ENCODE results near the gene PCK2.

PCK2 gene

GRCh38 chr14:24058260-24058950 is 35.7 kb upstream of the PCK2 start:
- Histone ChIP-seq H3F3A (ENCODE audit: insufficient read depth, low read length) (no peaks in the 10 kb centered on the region), H3K79me2 (ENCODE audit: low read length) (no peaks in the 10 kb centered on the region), H3K4me2 (ENCODE audit: low read depth, low read length) (no peak overlapping the region), H3K36me3 (replicated peaks; ENCODE audit: insufficient read depth, low read length) (no peaks in the 10 kb centered on the region), H4K20me1 (ENCODE audit: insufficient read depth, low read length) (no peaks in the 10 kb centered on the region), H3K4me1 (ENCODE audit: low read length) (no peaks in the 10 kb centered on the region), H3K9me3 (replicated peaks; ENCODE audit: insufficient read depth, low read length) (no peaks in the 10 kb centered on the region), H3K9me2 (replicated peaks; ENCODE audit: insufficient read depth, low read length) (no peaks in the 10 kb centered on the region), H3K9ac (ENCODE audit: low read length) (no peak overlapping the region), H3K27me3 (replicated peaks; ENCODE audit: insufficient read depth, low read length) (no peaks in the 10 kb centered on the region; the same call in 1 of the 2 replicates), H3K27ac (ENCODE audit: low read length) (no peak overlapping the region), H3K4me3 (ENCODE audit: low read length) (no peak overlapping the region), H2AFZ (ENCODE audit: low read length) (no peak overlapping the region)
- DNase-seq, result peak; percentile 36
- TF ChIP-seq EZH2 (optimal IDR thresholded peaks at IDR 0.05; ENCODE audit: low read depth, low read length) (no peak), EZH2phosphoT487 (IDR thresholded peaks at IDR 0.05; ENCODE audit: low read length) (no peak), CTCF (IDR thresholded peaks at IDR 0.05; ENCODE audit: low read length) (peak; percentile 62)

- no peaks in the 10 kb centered on the region; the same call in 1 of the 2 replicates for H3K27me3 ChIP-seq (replicated peaks; ENCODE audit: insufficient read depth, low read length)
- TF ChIP-seq CTCF (IDR thresholded peaks at IDR 0.05; ENCODE audit: low read length) (no peak), EZH2 (optimal IDR thresholded peaks at IDR 0.05; ENCODE audit: low read depth, low read length) (no peak), EZH2phosphoT487 (IDR thresholded peaks at IDR 0.05; ENCODE audit: low read length) (no peak)
- no peak overlapping the region for H3K9ac ChIP-seq (ENCODE audit: low read length)
- no peaks in the 10 kb centered on the region for H3K9me2 ChIP-seq (replicated peaks; ENCODE audit: insufficient read depth, low read length)
- no peaks in the 10 kb centered on the region for H3K36me3 ChIP-seq (replicated peaks; ENCODE audit: insufficient read depth, low read length)
- H3K27ac ChIP-seq (ENCODE audit: low read length), result no peak overlapping the region
- no peak for DNase-seq
- H3K4me3 ChIP-seq (ENCODE audit: low read length), result no peak overlapping the region
- no peaks in the 10 kb centered on the region for H3F3A ChIP-seq (ENCODE audit: insufficient read depth, low read length)
- no peaks in the 10 kb centered on the region for H3K9me3 ChIP-seq (replicated peaks; ENCODE audit: insufficient read depth, low read length)
- H3K4me1 ChIP-seq (ENCODE audit: low read length), result no peaks in the 10 kb centered on the region
- H2AFZ ChIP-seq (ENCODE audit: low read length), result no peak overlapping the region
- no peaks in the 10 kb centered on the region for H3K79me2 ChIP-seq (ENCODE audit: low read length)
- H4K20me1 ChIP-seq (ENCODE audit: insufficient read depth, low read length), result no peaks in the 10 kb centered on the region
- H3K4me2 ChIP-seq (ENCODE audit: low read depth, low read length), result no peak overlapping the region
These were observed 35.1 kb upstream of the PCK2 start for GRCh38 chr14:24058951-24059475.

GRCh38 chr14:24059841-24060388 is 34.2 kb upstream of the PCK2 start:
- Histone ChIP-seq H3K4me1 (ENCODE audit: low read length) (no peaks in the 10 kb centered on the region), H3K4me2 (ENCODE audit: low read depth, low read length) (no peak overlapping the region), H3F3A (ENCODE audit: insufficient read depth, low read length) (no peaks in the 10 kb centered on the region), H3K9ac (ENCODE audit: low read length) (no peak overlapping the region), H3K27ac (ENCODE audit: low read length) (no peak overlapping the region), H3K79me2 (ENCODE audit: low read length) (no peaks in the 10 kb centered on the region), H3K4me3 (ENCODE audit: low read length) (no peak overlapping the region), H3K9me3 (replicated peaks; ENCODE audit: insufficient read depth, low read length) (no peaks in the 10 kb centered on the region), H3K9me2 (replicated peaks; ENCODE audit: insufficient read depth, low read length) (no peaks in the 10 kb centered on the region), H2AFZ (ENCODE audit: low read length) (no peak overlapping the region), H3K27me3 (replicated peaks; ENCODE audit: insufficient read depth, low read length) (no peaks in the 10 kb centered on the region; the same call in 1 of the 2 replicates), H3K36me3 (replicated peaks; ENCODE audit: insufficient read depth, low read length) (no peaks in the 10 kb centered on the region), H4K20me1 (ENCODE audit: insufficient read depth, low read length) (no peaks in the 10 kb centered on the region)
- TF ChIP-seq CTCF (IDR thresholded peaks at IDR 0.05; ENCODE audit: low read length) (no peak), EZH2 (optimal IDR thresholded peaks at IDR 0.05; ENCODE audit: low read depth, low read length) (no peak), EZH2phosphoT487 (IDR thresholded peaks at IDR 0.05; ENCODE audit: low read length) (no peak)
- no peak for DNase-seq
